Cardiac muscle cell (in vitro differentiated cells and primary cell): ENCODE results near the gene RALGAPA1. TPM values are rescaled to one million over a fixed set of nuclear protein-coding genes. Genes with fewer than 3 reads are reported as not detected.
"Not testable (repeated sequence)": the region's sequence is repeated elsewhere in the genome, so short reads cannot be mapped to it uniquely, and the experiment has no call there.

Experiments used
- DNase-seq, 2 donors: peaks; one replicate each; pipeline versions ENCODE4 v3.0.0 to v3.0.0-alpha.2; 2010 to 2017; ENCODE audit warnings: low read depth in 1 of 2, low spot score in 1 of 2
- H3K27ac ChIP-seq: fragments of 200-600 bp; sonication (generic); 2 replicates; pipeline ENCODE4 v1.5.1; 2016
- H3K27me3 ChIP-seq: fragments of 200-600 bp; sonication (generic); 2 replicates; pipeline ENCODE4 v1.6.0; 2016; ENCODE audit warnings: control low read depth
- H3K36me3 ChIP-seq: fragments of 200-600 bp; sonication (generic); 2 replicates; pipeline ENCODE4 v1.5.1; 2016; ENCODE audit warnings: control low read depth
- H3K4me1 ChIP-seq: fragments of 200-600 bp; sonication (generic); 2 replicates; pipeline ENCODE4 v1.8.1; 2017; ENCODE audit warnings: low read depth, mild to moderate bottlenecking, mixed run types
- H3K4me3 ChIP-seq: fragments of 200-600 bp; sonication (generic); 2 replicates; pipeline ENCODE4 v1.5.1; 2016; ENCODE audit warnings: mild to moderate bottlenecking
- H3K9me3 ChIP-seq: fragments of 200-600 bp; sonication (generic); 2 replicates; pipeline ENCODE4 v1.5.1; 2017; ENCODE audit warnings: low read depth, mild to moderate bottlenecking, control low read depth
- polyA plus RNA-seq: library from polyadenylated mRNA; unstranded; fragments of >200 nt; fragmentation: Nextera tagmentation; extraction: Ambion mirVana; gene quantifications from 2 replicates; pipeline ENCODE4 v1.2.1, GENCODE V29; 2016
- total RNA-seq: library from RNA; depleted of rRNA; stranded (reverse); fragments of >200 nt; gene quantifications from 2 replicates; pipeline ENCODE4 v1.2.3, GENCODE V29; 2016
- TF ChIP-seq, protein P1 (sequence below): IDR thresholded peaks from 2 replicates; pipeline ENCODE4 v1.5.1; 2012; ENCODE audit warnings: low read depth, mild to moderate bottlenecking, low read length

RALGAPA1 gene
- total and polyA plus RNA-seq, 2 experiments from 2014 or later: 28.1 to 31.5 TPM

DNA sequence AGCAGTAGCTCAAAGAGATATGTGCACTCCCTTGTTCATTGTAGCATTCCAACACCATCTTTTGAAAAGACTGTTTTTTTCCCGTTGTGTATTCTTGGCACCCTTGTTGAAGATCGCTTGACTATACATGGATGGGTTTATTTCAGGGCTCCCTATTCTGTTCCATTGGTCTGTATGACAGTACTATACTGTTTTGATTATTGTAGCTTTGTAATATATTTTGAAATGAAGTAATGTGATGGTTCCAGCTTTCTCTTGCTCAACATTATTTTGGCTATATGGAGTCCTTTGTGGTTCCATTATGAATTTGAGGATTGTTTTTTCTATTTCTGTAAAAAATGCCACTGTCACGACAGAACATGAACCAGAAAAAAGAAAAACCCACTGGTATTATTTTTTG, 42.7 kb upstream of the RALGAPA1 start:
- TF ChIP-seq, protein P1, sequence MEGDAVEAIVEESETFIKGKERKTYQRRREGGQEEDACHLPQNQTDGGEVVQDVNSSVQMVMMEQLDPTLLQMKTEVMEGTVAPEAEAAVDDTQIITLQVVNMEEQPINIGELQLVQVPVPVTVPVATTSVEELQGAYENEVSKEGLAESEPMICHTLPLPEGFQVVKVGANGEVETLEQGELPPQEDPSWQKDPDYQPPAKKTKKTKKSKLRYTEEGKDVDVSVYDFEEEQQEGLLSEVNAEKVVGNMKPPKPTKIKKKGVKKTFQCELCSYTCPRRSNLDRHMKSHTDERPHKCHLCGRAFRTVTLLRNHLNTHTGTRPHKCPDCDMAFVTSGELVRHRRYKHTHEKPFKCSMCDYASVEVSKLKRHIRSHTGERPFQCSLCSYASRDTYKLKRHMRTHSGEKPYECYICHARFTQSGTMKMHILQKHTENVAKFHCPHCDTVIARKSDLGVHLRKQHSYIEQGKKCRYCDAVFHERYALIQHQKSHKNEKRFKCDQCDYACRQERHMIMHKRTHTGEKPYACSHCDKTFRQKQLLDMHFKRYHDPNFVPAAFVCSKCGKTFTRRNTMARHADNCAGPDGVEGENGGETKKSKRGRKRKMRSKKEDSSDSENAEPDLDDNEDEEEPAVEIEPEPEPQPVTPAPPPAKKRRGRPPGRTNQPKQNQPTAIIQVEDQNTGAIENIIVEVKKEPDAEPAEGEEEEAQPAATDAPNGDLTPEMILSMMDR: no peak
- Histone ChIP-seq H3K9me3 (no peaks in the 10 kb centered on the region), H3K4me1 (no peaks in the 10 kb centered on the region), H3K4me3 (no peak overlapping the region), H3K27me3 (no peaks in the 10 kb centered on the region), H3K36me3 (no peaks in the 10 kb centered on the region), H3K27ac (no peak overlapping the region)
- no peak for DNase-seq

DNA sequence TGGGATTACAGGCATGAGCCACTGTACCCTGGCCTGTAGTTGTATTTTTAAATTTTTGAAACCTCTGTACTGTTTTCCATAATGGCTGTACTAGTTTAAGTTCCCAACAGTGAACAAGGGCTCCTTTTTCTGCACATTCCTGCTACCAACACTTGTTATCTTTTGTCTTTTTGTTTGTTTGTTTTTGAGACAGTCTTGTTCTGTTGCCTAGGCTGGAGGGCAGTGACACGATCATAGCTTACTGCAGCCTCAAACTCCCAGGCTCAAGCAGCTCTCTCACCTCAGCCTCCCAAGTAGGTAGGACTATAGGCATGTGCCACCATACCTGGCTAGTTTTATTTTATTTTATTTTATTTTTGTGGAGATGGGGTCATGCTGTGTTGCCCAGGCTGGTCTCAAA, 40.0 kb upstream of the RALGAPA1 start:
- Histone ChIP-seq H3K9me3 (no peaks in the 10 kb centered on the region), H3K4me3 (no peak overlapping the region), H3K27ac (no peak overlapping the region), H3K36me3 (peaks cover 2% of the 10 kb centered on the region), H3K27me3 (no peaks in the 10 kb centered on the region), H3K4me1 (no peaks in the 10 kb centered on the region)
- DNase-seq: no peak
- TF ChIP-seq, protein P1: no peak

DNA sequence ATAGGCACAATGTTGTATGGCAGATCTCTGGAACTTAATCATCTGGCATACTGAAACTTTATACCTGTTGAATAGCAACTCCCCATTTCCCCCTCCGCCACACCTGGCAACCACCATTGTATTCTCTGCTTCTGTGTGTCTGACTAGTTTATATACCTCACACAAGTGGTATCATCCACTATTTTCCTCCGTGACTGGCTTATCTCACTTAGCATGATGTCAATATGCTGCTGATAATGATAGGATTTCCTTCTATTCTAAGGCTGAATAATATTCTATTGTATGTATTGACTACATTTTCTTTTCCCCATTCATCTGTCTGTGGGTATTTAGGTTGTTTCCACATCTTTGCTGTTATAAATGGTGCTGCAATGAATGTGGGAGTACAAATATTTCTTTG, 38.5 kb upstream of the RALGAPA1 start:
- DNase-seq: no peak
- H3K27me3 ChIP-seq: no peaks in the 10 kb centered on the region
- H3K9me3 ChIP-seq: no peaks in the 10 kb centered on the region
- H3K27ac ChIP-seq: no peak overlapping the region
- TF ChIP-seq, protein P1: no peak
- H3K4me1 ChIP-seq: no peaks in the 10 kb centered on the region
- H3K4me3 ChIP-seq: no peak overlapping the region
- H3K36me3 ChIP-seq: peaks cover 2% of the 10 kb centered on the region

DNA sequence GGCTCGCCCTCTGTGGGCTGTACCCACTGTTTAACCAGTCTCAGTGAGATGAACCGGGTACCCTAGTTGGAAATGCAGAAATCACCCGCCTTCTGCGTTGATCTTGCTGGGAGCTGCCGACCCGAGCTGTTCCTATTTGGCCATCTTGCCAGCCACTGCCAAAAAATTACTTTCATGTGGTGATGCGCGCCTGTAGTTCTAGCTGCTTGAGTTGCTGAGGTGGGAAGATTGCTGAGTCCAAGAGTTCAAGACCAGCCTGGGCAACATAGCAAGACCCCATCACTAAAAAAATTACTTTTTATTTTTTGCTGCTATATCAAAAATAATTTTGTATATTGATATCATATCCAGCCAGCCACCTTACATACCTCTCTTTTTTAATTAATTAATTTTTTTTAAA, 35.4 kb upstream of the RALGAPA1 start:
- H3K9me3 ChIP-seq: no peaks in the 10 kb centered on the region
- no peaks in the 10 kb centered on the region for H3K27me3 ChIP-seq
- H3K27ac ChIP-seq: no peak overlapping the region
- H3K4me1 ChIP-seq: no peaks in the 10 kb centered on the region
- H3K4me3 ChIP-seq: no peak overlapping the region
- peaks cover 2% of the 10 kb centered on the region for H3K36me3 ChIP-seq
- TF ChIP-seq, protein P1: no peak
- DNase-seq: no peak

DNA sequence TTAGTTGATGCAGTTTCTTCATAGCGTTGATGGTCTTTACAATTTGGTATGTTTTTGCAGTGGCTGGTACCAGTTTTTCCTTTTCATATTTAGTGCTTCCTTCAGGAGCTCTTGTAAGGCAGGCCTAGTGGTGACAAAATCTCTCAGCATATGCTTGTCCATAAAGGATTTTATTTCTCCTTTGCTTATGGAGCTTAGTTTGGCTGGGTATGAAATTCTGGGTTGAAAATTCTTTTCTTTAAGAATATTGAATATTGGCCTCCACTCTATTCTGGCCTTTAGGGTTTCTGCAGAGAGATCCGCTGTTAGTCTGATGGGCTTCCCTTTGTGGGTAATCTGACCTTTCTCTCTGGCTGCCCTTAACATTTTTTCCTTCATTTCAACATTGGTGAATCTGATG, 33.1 kb upstream of the RALGAPA1 start:
- H3K27ac ChIP-seq, H3K4me3 ChIP-seq, H3K4me1 ChIP-seq, H3K36me3 ChIP-seq, H3K27me3 ChIP-seq, DNase-seq, H3K9me3 ChIP-seq: not testable (repeated sequence)

DNA sequence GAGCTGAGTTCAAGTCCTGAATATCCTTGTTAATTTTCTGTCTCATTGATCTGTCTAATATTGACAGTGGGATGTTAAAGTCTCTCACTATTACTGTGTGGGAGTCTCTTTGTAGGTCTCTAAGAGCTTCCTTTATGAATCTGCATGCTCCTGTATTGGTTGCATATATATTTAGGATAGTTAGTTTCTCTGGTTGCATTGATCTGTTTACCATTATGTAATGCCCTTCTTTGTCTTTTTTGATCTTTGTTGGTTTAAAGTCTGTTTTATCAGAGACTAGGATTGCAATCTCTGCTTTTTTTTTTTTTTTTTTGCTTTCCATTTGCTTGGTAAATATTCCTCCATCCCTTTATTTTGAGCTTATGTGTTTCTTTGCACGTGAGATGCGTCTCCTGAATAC, 32.6 kb upstream of the RALGAPA1 start:
- H3K36me3 ChIP-seq, H3K4me3 ChIP-seq, H3K9me3 ChIP-seq, H3K27me3 ChIP-seq, H3K4me1 ChIP-seq, DNase-seq, H3K27ac ChIP-seq: not testable (repeated sequence)

DNA sequence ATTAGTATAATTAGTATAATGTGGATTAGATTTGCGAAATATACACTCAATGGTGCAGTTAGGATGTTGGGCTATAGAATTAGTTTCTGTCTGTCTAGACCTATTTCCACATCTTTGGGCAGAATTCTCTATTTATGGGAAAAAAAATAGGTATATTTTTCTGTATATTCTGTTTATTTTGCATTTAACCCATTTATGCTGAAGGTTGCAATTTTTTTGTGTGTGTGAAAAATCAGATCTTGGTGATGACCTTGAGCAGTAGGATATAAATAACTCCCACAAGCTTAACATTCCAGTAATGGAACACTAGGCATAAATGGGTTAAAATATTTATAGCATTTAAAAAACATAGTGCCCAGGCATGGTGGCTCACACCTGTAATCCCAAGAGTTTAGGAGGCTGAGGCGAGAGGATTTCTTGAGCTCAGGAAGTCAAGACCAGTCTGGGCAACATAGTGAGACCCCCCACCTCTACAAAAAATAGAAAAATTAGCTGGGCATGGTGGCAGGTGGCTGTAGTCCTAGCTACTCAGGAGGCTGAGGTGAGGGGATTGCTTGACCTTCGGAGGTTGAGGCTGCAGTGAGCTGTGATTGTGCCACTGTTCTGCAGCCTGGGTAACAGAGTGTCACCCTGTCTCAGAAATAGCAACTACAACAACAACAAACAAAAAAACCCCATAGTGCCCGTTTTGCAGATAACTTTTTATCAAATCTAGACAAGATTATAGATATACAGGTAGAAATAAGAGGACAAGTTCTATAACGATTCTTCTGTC, 26.3 kb upstream of the RALGAPA1 start:
- peaks cover 34% of the 10 kb centered on the region for H3K36me3 ChIP-seq
- H3K4me3 ChIP-seq: no peak overlapping the region
- TF ChIP-seq, protein P1: no peak
- H3K4me1 ChIP-seq: peaks cover 4% of the 10 kb centered on the region
- H3K9me3 ChIP-seq: no peaks in the 10 kb centered on the region
- DNase-seq: no peak
- H3K27me3 ChIP-seq: no peaks in the 10 kb centered on the region
- H3K27ac ChIP-seq: no peak overlapping the region
